GM12878 (cell line): ENCODE data around the gene ZNF48. TPM values are rescaled to one million over a fixed set of nuclear protein-coding genes. Genes with fewer than 3 reads are reported as not detected.

Experiments used
- BHLHE40 ChIP-seq, 2 experiments: fragments of 450-650 bp in 1 of 2; IDR thresholded peaks; 2 replicates each; pipeline ENCODE4 v1.6.1; 2011 to 2017; ENCODE audit warnings: low read depth in 2 of 2, borderline replicate concordance in 1 of 2, improper control_type of control experiment in 1 of 2, low read length in 1 of 2, mild to moderate bottlenecking in 1 of 2
- CREM ChIP-seq: IDR thresholded peaks from 2 replicates; pipeline ENCODE4 v1.6.1; 2014; ENCODE audit warnings: antibody characterized with exemption, low read depth
- JUNB ChIP-seq: IDR thresholded peaks from 2 replicates; pipeline ENCODE4 v1.6.1; 2016; ENCODE audit warnings: antibody characterized with exemption, mild to moderate bottlenecking
- LARP7 ChIP-seq: fragments of 450-650 bp; IDR thresholded peaks from 2 replicates; pipeline ENCODE4 v1.6.1; 2017; ENCODE audit warnings: mild to moderate bottlenecking
- MYC ChIP-seq: IDR thresholded peaks from 2 replicates; pipeline ENCODE4 v1.6.1; 2011; ENCODE audit warnings: mild to moderate bottlenecking, low read length, moderate library complexity, inconsistent platforms; ENCODE audit not compliant: insufficient read depth, insufficient replicate concordance, insufficient read length, severe bottlenecking
- RUNX3 ChIP-seq: IDR thresholded peaks from 2 replicates; pipeline ENCODE4 v1.6.1; 2012; ENCODE audit warnings: low read length, inconsistent platforms
- TCF7 ChIP-seq: IDR thresholded peaks from 2 replicates; pipeline ENCODE4 v1.6.1; 2014; ENCODE audit warnings: antibody characterized with exemption, borderline replicate concordance
- polyA plus RNA-seq, 11 experiments: library from polyadenylated mRNA; depleted of rRNA in 4 of 11; unstranded in 6 of 11; stranded (reverse) in 5 of 11; fragments of >200 nt; fragmentation: Nextera tagmentation in 4 of 11; fragmentation: Illumina TruSeq in 1 of 11; extraction: Ambion mirVana in 4 of 11; extraction: Trizol in 1 of 11; gene quantifications; 1 replicate in 1 of 11; 2 replicates in 10 of 11; pipeline versions ENCODE4 v1.2.1 to v1.2.3, GENCODE V29; 2011 to 2016; ENCODE audit warnings: inconsistent platforms in 2 of 11, missing spikeins in 2 of 11, low read depth in 1 of 11
- total RNA-seq, 4 experiments: library from RNA; depleted of rRNA in 3 of 4; stranded (reverse); fragments of >200 nt in 3 of 4; fragmentation: Illumina TruSeq in 1 of 4; extraction: Trizol in 1 of 4; gene quantifications; 2 replicates each; pipeline versions ENCODE4 v1.2.1 to v1.2.3, GENCODE V29; 2013 to 2021
- TF ChIP-seq, protein P1 (sequence below): fragments of 450-650 bp; IDR thresholded peaks from 2 replicates; pipeline ENCODE4 v1.6.1; 2016; ENCODE audit warnings: mild to moderate bottlenecking, moderate library complexity, borderline replicate concordance
- TF ChIP-seq, protein P2 (sequence below): fragments of 450-650 bp; IDR thresholded peaks from 2 replicates; pipeline ENCODE4 v1.6.1; 2017; ENCODE audit warnings: mild to moderate bottlenecking, moderate library complexity

ZNF48 gene
- total and polyA plus RNA-seq, 10 of the 15 experiments (the other 5 are each of a cell fraction or from before 2014, with no cell fraction given) = 0.14 to 12.0 (median 4.2) TPM

DNA sequence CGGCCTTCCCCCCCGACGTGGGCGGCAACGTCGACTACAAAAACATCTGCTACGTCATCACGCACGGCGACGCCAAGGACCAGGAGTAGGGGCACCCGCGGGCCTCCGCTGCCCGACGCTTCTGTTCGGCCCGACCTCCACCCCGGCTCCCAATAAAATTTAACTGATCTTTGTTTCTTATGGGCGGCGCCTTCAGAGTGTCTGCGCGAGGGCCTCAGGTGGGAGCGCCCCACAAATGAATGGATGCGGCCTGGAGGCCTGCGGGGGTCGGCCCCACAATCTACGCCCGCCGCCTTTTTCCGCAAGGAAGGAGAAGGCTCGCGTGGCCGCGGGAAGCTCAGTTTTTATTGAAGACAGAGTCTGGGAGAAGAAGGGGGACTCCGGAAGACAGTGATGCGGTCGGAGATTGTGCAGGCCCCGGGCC is 17.4 kb upstream of the ZNF48 start (continued):
- TF ChIP-seq MYC = no peak
- TF ChIP-seq, protein P1, sequence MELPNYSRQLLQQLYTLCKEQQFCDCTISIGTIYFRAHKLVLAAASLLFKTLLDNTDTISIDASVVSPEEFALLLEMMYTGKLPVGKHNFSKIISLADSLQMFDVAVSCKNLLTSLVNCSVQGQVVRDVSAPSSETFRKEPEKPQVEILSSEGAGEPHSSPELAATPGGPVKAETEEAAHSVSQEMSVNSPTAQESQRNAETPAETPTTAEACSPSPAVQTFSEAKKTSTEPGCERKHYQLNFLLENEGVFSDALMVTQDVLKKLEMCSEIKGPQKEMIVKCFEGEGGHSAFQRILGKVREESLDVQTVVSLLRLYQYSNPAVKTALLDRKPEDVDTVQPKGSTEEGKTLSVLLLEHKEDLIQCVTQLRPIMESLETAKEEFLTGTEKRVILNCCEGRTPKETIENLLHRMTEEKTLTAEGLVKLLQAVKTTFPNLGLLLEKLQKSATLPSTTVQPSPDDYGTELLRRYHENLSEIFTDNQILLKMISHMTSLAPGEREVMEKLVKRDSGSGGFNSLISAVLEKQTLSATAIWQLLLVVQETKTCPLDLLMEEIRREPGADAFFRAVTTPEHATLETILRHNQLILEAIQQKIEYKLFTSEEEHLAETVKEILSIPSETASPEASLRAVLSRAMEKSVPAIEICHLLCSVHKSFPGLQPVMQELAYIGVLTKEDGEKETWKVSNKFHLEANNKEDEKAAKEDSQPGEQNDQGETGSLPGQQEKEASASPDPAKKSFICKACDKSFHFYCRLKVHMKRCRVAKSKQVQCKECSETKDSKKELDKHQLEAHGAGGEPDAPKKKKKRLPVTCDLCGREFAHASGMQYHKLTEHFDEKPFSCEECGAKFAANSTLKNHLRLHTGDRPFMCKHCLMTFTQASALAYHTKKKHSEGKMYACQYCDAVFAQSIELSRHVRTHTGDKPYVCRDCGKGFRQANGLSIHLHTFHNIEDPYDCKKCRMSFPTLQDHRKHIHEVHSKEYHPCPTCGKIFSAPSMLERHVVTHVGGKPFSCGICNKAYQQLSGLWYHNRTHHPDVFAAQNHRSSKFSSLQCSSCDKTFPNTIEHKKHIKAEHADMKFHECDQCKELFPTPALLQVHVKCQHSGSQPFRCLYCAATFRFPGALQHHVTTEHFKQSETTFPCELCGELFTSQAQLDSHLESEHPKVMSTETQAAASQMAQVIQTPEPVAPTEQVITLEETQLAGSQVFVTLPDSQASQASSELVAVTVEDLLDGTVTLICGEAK = peak; percentile 73
- TF ChIP-seq TCF7 = no peak
- peak; percentile 93 for TF ChIP-seq CREM
- TF ChIP-seq JUNB = no peak
- TF ChIP-seq, protein P2, sequence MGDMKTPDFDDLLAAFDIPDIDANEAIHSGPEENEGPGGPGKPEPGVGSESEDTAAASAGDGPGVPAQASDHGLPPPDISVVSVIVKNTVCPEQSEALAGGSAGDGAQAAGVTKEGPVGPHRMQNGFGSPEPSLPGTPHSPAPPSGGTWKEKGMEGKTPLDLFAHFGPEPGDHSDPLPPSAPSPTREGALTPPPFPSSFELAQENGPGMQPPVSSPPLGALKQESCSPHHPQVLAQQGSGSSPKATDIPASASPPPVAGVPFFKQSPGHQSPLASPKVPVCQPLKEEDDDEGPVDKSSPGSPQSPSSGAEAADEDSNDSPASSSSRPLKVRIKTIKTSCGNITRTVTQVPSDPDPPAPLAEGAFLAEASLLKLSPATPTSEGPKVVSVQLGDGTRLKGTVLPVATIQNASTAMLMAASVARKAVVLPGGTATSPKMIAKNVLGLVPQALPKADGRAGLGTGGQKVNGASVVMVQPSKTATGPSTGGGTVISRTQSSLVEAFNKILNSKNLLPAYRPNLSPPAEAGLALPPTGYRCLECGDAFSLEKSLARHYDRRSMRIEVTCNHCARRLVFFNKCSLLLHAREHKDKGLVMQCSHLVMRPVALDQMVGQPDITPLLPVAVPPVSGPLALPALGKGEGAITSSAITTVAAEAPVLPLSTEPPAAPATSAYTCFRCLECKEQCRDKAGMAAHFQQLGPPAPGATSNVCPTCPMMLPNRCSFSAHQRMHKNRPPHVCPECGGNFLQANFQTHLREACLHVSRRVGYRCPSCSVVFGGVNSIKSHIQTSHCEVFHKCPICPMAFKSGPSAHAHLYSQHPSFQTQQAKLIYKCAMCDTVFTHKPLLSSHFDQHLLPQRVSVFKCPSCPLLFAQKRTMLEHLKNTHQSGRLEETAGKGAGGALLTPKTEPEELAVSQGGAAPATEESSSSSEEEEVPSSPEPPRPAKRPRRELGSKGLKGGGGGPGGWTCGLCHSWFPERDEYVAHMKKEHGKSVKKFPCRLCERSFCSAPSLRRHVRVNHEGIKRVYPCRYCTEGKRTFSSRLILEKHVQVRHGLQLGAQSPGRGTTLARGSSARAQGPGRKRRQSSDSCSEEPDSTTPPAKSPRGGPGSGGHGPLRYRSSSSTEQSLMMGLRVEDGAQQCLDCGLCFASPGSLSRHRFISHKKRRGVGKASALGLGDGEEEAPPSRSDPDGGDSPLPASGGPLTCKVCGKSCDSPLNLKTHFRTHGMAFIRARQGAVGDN = peak; percentile 99
- peak; percentile 64 for TF ChIP-seq RUNX3
- peak; percentile 48; the same call in 1 of the 2 replicates for TF ChIP-seq LARP7
- 0 out of 4 replicates have a peak, but pooled peaks of 1 of the 2 experiments have one; percentile 5 for TF ChIP-seq BHLHE40 (IDR thresholded peaks at IDR 0.05; ENCODE audit: borderline replicate concordance in 1 of 2, low read depth in 2 of 2, low read length in 1 of 2)
